Dendritic cell treated with granulocyte-macrophage colony-stimulating factor and Interleukin-4, amounts not matched to agents 40 ng/mL and 50 ng/mL, for 4 days (primary cell): ENCODE data around the gene C3orf33.

Experiments used
- H3K27ac Mint-ChIP-seq: one replicate; pipeline ENCODE4 v1.8.0; 2022; ENCODE audit warnings: mild to moderate bottlenecking, mixed read lengths
- H3K27me3 Mint-ChIP-seq: one replicate; pipeline ENCODE4 v1.8.0; 2022; ENCODE audit warnings: mild to moderate bottlenecking, mixed read lengths
- H3K36me3 Mint-ChIP-seq: one replicate; pipeline ENCODE4 v1.8.0; 2022; ENCODE audit warnings: low read depth, mixed read lengths
- H3K4me1 Mint-ChIP-seq: one replicate; pipeline ENCODE4 v1.8.0; 2022; ENCODE audit warnings: low read depth, mixed read lengths
- H3K4me3 Mint-ChIP-seq: one replicate; pipeline ENCODE4 v1.8.0; 2022; ENCODE audit warnings: mild to moderate bottlenecking, moderate library complexity, mixed read lengths
- H3K9me3 Mint-ChIP-seq: one replicate; pipeline ENCODE4 v1.8.0; 2022; ENCODE audit warnings: mixed read lengths
- intact Hi-C: fragments of 100-400 bp; cut with micrococcal nuclease; formaldehyde crosslinking; loops from one replicate; pipeline ENCODE4 v1.15.0; 2022

C3orf33 gene

GRCh38 chr3:155809181-155809580 is 3.1 kb upstream of the C3orf33 start:
- H3K9me3 Mint-ChIP-seq: no peaks in the 10 kb centered on the region
- H3K36me3 Mint-ChIP-seq: peaks cover 8% of the 10 kb centered on the region
- no peak overlapping the region for H3K27ac Mint-ChIP-seq
- no peak overlapping the region for H3K4me3 Mint-ChIP-seq
- no peaks in the 10 kb centered on the region for H3K4me1 Mint-ChIP-seq
- intact Hi-C loops: loop anchor here (10.0 kb wide), 1 partner anchor 46 kb away; the partner anchor contains the start of gene SLC33A1
- H3K27me3 Mint-ChIP-seq: no peaks in the 10 kb centered on the region

- Mint-ChIP-seq H3K36me3 (peaks cover 8% of the 10 kb centered on the region), H3K4me1 (no peaks in the 10 kb centered on the region), H3K9me3 (no peaks in the 10 kb centered on the region), H3K27ac (no peak overlapping the region), H3K4me3 (no peak overlapping the region), H3K27me3 (no peaks in the 10 kb centered on the region)
- intact Hi-C loops: loop anchor here (10.0 kb wide), 1 partner anchor 47 kb away; the partner anchor contains the start of gene SLC33A1
Measured at GRCh38 chr3:155807823-155808222, 1.7 kb upstream of the C3orf33 start.

GRCh38 chr3:155805204-155805801 is 775 bp downstream of the C3orf33 start:
- peaks cover 8% of the 10 kb centered on the region for H3K36me3 Mint-ChIP-seq
- H3K27me3 Mint-ChIP-seq: no peaks in the 10 kb centered on the region
- no peaks in the 10 kb centered on the region for H3K4me1 Mint-ChIP-seq
- peak overlapping the region; percentile 92 for H3K4me3 Mint-ChIP-seq
- intact Hi-C loops: loop anchor here (10.0 kb wide), 1 partner anchor 49 kb away; the partner anchor contains the start of gene SLC33A1
- H3K27ac Mint-ChIP-seq: peak overlapping the region; percentile 92
- H3K9me3 Mint-ChIP-seq: no peaks in the 10 kb centered on the region

- Mint-ChIP-seq H3K36me3 (peaks cover 8% of the 10 kb centered on the region), H3K27me3 (no peaks in the 10 kb centered on the region), H3K4me1 (no peaks in the 10 kb centered on the region), H3K27ac (no peak overlapping the region), H3K9me3 (no peaks in the 10 kb centered on the region), H3K4me3 (no peak overlapping the region)
- intact Hi-C loops: loop anchor here (10.0 kb wide), 1 partner anchor 50 kb away; the partner anchor contains the start of gene SLC33A1
Measured at GRCh38 chr3:155804323-155804722, 1.8 kb downstream of the C3orf33 start.

- Mint-ChIP-seq H3K36me3 (peaks cover 11% of the 10 kb centered on the region), H3K9me3 (peaks cover 9% of the 10 kb centered on the region), H3K4me1 (peaks cover 5% of the 10 kb centered on the region), H3K27ac (no peak overlapping the region), H3K4me3 (no peak overlapping the region), H3K27me3 (no peaks in the 10 kb centered on the region)
- intact Hi-C loops: no loop called here
Measured at GRCh38 chr3:155792532-155792931, 13.5 kb downstream of the C3orf33 start.

- peaks cover 11% of the 10 kb centered on the region for H3K36me3 Mint-ChIP-seq
- intact Hi-C loops: no loop called here
- H3K9me3 Mint-ChIP-seq: peaks cover 9% of the 10 kb centered on the region
- H3K4me3 Mint-ChIP-seq: no peak overlapping the region
- no peaks in the 10 kb centered on the region for H3K27me3 Mint-ChIP-seq
- peaks cover 5% of the 10 kb centered on the region for H3K4me1 Mint-ChIP-seq
- no peak overlapping the region for H3K27ac Mint-ChIP-seq
Measured at GRCh38 chr3:155791190-155791589, 14.9 kb downstream of the C3orf33 start.

- Mint-ChIP-seq H3K36me3 (peaks cover 11% of the 10 kb centered on the region), H3K4me3 (no peak overlapping the region), H3K4me1 (peaks cover 10% of the 10 kb centered on the region), H3K27me3 (no peaks in the 10 kb centered on the region), H3K27ac (no peak overlapping the region), H3K9me3 (peaks cover 17% of the 10 kb centered on the region)
- intact Hi-C loops: no loop called here
Measured at GRCh38 chr3:155790272-155790925, 15.7 kb downstream of the C3orf33 start.

GRCh38 chr3:155785662-155786295 is 20.3 kb downstream of the C3orf33 start:
- Mint-ChIP-seq H3K9me3 (peaks cover 19% of the 10 kb centered on the region), H3K4me1 (peaks cover 6% of the 10 kb centered on the region), H3K36me3 (no peaks in the 10 kb centered on the region), H3K4me3 (no peak overlapping the region), H3K27ac (no peak overlapping the region), H3K27me3 (no peaks in the 10 kb centered on the region)
- intact Hi-C loops: no loop called here

GRCh38 chr3:155782390-155782953 is 23.6 kb downstream of the C3orf33 start:
- peaks cover 6% of the 10 kb centered on the region for H3K4me1 Mint-ChIP-seq
- no peaks in the 10 kb centered on the region for H3K36me3 Mint-ChIP-seq
- H3K27ac Mint-ChIP-seq: no peak overlapping the region
- peaks cover 19% of the 10 kb centered on the region for H3K9me3 Mint-ChIP-seq
- intact Hi-C loops: no loop called here
- H3K27me3 Mint-ChIP-seq: no peaks in the 10 kb centered on the region
- H3K4me3 Mint-ChIP-seq: no peak overlapping the region

- no peaks in the 10 kb centered on the region for H3K36me3 Mint-ChIP-seq
- no peak overlapping the region for H3K27ac Mint-ChIP-seq
- H3K4me3 Mint-ChIP-seq: no peak overlapping the region
- intact Hi-C loops: no loop called here
- peaks cover 11% of the 10 kb centered on the region for H3K9me3 Mint-ChIP-seq
- no peaks in the 10 kb centered on the region for H3K27me3 Mint-ChIP-seq
- H3K4me1 Mint-ChIP-seq: no peaks in the 10 kb centered on the region
Measured at GRCh38 chr3:155780291-155780690, 25.8 kb downstream of the C3orf33 start.

- H3K27me3 Mint-ChIP-seq: no peaks in the 10 kb centered on the region
- no peak overlapping the region for H3K27ac Mint-ChIP-seq
- no peaks in the 10 kb centered on the region for H3K36me3 Mint-ChIP-seq
- H3K4me3 Mint-ChIP-seq: no peak overlapping the region
- intact Hi-C loops: no loop called here
- H3K9me3 Mint-ChIP-seq: peaks cover 11% of the 10 kb centered on the region
- no peaks in the 10 kb centered on the region for H3K4me1 Mint-ChIP-seq
Measured at GRCh38 chr3:155778462-155778861, 27.6 kb downstream of the C3orf33 start.

- no peak overlapping the region for H3K27ac Mint-ChIP-seq
- H3K4me1 Mint-ChIP-seq: no peaks in the 10 kb centered on the region
- no peaks in the 10 kb centered on the region for H3K36me3 Mint-ChIP-seq
- no peaks in the 10 kb centered on the region for H3K27me3 Mint-ChIP-seq
- no peak overlapping the region for H3K4me3 Mint-ChIP-seq
- intact Hi-C loops: no loop called here
- H3K9me3 Mint-ChIP-seq: peaks cover 9% of the 10 kb centered on the region
Measured at GRCh38 chr3:155772801-155773200, 33.3 kb downstream of the C3orf33 start.

GRCh38 chr3:155771126-155771525 is 35.0 kb downstream of the C3orf33 start:
- Mint-ChIP-seq H3K27ac (no peak overlapping the region), H3K27me3 (no peaks in the 10 kb centered on the region), H3K36me3 (no peaks in the 10 kb centered on the region), H3K4me1 (no peaks in the 10 kb centered on the region), H3K4me3 (no peak overlapping the region), H3K9me3 (peaks cover 9% of the 10 kb centered on the region)
- intact Hi-C loops: no loop called here

- intact Hi-C loops: no loop called here
- Mint-ChIP-seq H3K4me1 (no peaks in the 10 kb centered on the region), H3K27me3 (no peaks in the 10 kb centered on the region), H3K36me3 (no peaks in the 10 kb centered on the region), H3K27ac (no peak overlapping the region), H3K4me3 (no peak overlapping the region), H3K9me3 (peaks cover 9% of the 10 kb centered on the region)
Measured at GRCh38 chr3:155766206-155766605, 39.9 kb downstream of the C3orf33 start.
